GM18868 (cell line): ENCODE results near the gene TASP1.
"Not testable (repeated sequence)": the region's sequence is repeated elsewhere in the genome, so short reads cannot be mapped to it uniquely, and the experiment has no call there.

Experiments used
- ATAC-seq: cut with Tn5 transposase; IDR thresholded peaks from one replicate; pipeline ENCODE4 v1.9.1; 2021; ENCODE audit warnings: mild to moderate bottlenecking, moderate library complexity; ENCODE audit not compliant: unreplicated experiment

TASP1 gene, protein sequence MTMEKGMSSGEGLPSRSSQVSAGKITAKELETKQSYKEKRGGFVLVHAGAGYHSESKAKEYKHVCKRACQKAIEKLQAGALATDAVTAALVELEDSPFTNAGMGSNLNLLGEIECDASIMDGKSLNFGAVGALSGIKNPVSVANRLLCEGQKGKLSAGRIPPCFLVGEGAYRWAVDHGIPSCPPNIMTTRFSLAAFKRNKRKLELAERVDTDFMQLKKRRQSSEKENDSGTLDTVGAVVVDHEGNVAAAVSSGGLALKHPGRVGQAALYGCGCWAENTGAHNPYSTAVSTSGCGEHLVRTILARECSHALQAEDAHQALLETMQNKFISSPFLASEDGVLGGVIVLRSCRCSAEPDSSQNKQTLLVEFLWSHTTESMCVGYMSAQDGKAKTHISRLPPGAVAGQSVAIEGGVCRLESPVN

DNA sequence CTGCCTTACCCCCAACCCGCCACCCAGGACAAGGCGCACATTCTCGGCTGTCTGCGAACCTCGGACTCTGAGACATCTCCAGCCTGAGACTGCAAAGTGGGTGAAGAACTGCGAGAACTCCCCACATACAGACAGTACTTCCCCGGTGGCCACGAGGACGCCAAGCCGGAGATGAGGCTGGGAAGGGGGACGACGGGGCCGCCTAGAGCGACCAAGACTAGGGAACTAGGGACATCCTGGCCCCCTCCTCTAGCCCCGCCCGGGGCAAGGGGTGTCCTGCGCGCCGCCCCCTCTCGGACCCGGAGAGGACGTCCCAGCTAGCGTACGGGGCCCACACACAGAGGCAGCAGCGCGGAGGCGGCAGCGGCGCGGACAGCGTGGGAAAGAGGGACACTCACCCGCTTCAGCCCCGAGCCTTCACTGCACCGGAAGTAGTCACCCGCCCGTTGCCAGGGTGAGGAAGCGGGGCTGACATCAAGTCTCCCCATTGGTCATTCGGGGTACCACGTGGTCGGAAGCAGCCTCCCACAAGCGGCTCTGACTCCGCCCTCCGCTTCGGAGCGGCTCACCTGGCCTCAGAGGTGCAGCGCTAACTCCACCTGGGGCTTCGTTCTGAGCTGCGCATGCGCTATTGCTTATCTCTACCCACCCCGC, at the start of gene TASP1:
TASP1 (minus strand) TSS at position 437 of the 654 bp plus-strand sequence. CDS start 8,854 bp downstream, outside the sequence.
- peak; percentile 100 for ATAC-seq

DNA sequence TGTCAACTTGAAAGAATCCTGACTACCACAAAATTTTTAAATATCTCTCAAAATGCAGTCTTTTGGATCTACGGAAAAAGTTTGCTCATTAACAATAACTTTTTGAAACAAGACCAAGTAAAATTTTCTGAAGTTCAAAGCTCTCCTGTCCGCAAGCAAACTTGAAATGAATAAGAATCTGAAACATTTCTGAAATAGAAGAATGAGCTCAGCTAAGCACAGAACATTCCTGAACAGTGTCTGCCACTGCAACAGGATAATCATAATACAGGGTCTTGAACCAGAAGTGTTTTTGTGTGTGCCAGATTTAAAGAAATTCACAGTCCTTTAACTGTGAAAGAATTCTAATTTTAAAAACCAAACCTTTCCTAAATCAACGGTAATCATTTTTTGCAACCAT, 49.1 kb upstream of the TASP1 start:
- no peak for ATAC-seq

DNA sequence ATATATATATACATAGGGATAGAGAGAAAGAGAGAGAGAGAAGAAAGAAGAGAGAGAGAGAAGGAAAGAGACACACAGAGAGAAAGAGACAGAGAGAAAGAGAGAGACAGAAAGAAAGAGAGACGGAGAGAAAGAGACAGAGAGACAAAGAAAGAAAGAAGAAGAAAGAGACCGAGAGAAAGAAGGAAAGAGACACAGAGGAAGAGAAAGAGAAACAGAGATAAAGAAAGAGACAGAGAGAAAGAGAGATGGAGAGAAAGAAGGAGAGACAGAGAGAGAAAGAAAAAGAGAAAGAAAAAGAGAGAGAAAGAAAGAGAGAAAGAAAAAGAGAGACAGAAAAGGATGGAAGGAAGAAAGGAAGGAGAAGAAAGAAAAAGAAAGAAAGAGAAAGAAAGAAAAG, 46.9 kb upstream of the TASP1 start:
- no peak for ATAC-seq

DNA sequence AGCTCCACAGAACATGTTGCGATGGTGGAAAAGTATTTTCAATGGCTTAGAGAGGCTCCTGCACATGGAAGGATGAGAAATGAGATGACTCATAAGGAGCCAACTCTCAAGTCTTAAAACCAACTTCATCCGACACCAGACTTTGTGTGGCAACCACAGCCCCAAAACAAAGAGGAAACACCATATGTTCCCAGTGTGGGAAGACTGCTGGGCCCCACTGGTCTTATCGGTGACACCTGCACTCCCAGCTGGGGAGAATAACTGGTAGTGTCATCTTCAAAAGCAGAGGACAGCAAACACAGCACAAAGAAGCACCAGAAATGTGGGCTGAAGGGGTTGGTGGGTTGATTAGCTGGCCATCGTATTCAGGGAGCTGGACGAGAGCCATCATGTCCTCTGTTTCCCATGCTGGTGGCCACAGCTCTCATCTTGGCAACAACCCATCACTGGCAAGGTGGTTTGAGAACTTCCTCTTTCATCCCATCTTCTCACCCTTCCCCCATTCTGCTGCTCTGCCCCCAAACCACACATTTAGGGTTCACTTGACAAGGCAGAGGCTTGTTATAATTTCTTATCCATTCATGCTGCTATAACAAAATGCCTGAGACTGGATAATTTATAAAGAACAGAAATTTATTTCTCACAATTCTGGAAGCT, 46.0 kb upstream of the TASP1 start:
- peak; percentile 79 for ATAC-seq

DNA sequence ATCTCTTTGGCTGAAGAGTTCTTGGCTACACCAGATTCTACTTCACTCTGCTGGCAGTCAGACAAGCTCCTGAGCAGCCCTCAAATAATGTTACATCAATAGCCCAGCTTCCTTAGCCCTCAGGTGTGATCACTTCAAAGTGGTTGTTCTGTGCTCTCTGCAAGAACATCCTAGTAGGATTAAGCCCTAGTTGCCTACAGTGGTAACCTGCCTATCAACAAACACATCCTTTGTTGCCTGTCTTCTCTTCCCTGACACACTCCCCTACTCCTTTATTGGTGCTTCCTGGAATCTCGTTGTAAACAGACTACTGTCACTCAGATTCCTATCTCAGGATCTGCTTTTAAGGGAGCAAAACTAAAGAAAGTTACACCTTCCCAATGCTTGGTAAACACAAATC, 45.1 kb upstream of the TASP1 start:
- no peak for ATAC-seq

DNA sequence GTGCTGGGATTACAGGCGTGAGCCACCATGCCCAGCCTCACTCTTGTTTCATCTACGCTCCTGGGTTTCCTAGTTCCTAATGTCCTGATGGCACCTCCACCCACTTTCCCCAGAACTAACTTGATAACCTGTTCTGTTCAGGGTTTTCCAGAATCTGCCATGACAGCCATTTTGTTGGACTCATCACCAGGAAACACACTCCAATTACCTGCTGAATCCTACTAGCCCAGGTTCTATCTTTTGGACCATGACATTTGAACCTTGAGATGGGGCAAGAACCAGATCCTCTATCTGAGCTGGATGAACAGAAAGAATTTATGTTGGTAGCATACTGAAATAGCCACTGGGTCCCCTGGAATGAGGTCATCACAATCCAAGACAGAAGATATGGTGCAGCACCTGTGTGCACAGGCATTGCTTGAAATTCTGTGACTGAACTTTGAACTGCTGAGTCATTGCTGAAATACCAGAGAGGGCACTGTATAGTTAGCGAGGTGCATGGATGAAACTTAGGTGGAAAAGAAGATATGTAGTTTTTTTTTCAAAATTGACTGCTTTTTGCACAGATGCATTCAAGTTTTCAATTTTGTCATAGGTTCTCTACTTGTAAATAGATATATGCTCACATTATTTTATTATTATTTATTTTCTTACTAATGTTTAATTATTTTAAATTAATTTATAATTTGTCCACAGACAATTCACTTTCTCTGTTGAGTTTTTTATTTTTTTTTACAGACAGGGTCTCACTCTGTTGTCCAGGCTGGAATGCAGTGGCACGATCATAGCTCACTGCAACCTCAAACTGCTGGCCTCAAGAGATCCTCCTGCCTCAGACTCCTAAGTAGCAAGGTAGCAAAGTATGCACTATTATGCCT, 42.8 kb upstream of the TASP1 start:
- peak; percentile 86 for ATAC-seq

DNA sequence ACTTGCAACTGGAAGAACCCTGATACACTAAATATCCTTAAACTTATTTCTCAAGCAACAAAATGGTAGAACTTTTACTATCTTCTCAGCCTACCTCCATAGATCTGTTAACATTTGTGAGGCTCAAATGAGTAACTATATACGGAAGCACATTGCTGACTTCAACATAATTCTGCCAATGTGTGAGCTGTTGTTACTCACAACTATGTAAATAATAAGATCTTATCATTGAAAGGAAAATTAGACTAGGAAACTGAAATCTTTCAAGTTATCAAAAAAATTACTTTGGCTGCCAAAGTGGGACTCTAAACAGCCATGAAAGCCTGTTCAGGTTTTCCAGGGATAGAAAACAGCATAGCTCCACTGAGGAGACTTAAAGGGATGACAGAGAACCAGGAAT, 40.2 kb upstream of the TASP1 start:
- ATAC-seq, result no peak

DNA sequence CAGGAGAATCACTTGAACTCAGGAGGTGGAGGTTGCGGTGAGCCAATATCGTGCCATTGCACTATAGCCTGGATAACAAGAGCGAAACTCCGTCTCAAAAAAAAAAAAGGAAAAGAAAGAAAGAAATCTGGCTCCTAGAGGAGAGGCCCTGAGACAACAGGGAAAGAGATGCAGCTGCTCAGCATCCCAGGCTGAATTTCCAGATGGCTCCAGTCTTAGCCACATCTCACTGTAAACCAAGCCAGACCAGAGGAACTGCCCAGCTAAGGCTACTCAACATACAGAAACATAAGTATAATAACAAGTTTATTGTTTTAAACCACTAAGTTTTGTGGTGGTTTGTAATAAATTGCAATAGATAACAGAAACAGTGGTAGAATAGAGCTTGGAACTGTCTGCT, 38.5 kb upstream of the TASP1 start:
- no peak for ATAC-seq

DNA sequence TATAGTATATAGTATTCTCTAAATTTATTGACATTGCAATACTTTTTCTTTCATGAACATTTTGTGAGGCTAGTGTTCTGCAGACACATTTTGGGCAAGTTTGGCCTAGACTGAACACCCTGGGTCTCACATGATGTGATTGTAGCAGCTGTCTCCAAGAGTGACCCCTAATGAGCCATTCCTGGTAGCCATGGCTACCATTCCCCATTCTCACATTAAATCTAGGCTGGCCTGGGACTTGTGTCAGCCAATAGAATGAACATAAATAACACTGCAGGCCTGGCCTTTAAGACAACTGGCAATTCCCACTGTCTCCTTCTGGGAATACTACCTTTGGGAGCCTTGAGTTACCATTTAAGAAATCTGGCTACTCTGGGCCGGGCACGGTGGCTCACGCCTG, 38.0 kb upstream of the TASP1 start:
- no peak for ATAC-seq

DNA sequence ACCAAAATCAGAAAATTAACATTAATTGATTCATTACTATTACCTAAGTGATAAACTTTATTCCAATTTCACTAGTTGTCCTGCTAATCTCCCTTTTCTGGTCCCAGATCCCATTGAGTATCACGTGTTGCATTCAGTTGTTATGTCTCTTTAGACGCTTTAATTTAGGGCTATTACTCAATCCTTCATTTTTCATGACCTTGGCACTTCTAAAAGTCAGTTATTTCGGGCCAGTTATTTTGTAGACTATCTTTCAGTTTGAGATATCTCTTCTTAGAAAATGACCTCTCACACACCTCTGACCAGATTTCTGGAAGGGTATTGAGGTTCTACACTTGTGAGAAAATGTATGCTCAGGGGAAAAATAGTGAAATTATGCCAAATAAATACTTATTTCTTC, 34.0 kb upstream of the TASP1 start:
- no peak for ATAC-seq

DNA sequence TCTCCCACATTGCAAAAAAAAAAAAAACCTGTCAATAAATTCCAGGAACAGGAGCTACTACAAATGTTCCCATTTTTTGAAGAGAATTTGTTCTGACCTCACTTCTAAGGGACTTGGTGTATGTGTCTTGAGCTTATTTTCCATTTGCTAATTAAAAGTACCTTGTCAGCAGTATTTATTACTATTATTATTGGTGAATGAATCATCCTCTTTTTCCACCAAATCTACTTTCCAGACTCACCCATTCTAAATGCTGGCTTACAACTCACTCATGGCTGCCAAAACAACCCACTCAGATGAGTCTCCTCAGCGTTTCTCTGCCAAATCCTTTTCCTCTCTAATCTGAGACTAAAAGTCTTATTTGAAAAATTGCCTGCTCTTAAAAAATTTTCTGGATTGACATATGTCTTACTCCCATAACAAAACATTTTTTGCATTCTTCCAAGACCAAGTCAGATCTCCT, 33.2 kb upstream of the TASP1 start:
- ATAC-seq, result no peak

DNA sequence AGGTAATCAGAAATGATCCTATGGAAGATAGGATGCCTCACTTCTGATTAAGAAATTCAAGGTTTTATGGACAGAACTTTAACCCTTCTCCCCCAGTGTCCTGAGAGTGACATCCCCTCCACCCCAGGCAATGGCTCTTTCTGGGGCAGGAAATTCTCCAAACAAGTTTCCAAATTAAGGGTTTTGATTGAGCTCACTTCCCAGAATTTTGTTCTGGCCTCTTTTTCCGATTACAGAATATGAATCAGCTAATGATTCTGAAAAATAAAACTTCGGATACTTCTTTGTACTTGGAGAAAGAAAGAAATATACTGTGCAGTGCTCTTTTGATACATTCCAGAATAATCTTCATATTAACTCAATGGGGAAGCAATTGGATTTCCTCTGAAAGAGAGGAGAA, 32.8 kb upstream of the TASP1 start:
- ATAC-seq, result no peak

DNA sequence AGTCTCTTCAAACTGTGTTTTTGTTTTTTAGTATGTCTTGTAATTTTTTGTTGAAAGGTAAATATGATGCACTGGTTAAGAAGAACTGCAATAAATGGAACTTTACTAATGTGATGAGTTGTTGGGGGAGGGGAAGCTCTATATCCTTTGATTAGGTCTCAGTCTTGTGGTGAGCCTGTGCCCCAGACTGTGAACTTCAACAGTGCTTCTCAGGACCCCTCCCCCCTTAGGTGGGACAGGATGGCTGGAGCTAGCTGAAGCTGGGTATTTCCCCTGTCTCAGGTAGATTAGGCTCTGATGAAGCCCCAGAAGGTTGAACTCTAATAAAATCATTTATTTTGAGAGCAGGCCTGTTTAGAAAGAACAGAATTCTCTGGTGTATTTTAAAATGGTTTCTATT, 31.4 kb upstream of the TASP1 start:
- ATAC-seq, result peak; percentile 81

DNA sequence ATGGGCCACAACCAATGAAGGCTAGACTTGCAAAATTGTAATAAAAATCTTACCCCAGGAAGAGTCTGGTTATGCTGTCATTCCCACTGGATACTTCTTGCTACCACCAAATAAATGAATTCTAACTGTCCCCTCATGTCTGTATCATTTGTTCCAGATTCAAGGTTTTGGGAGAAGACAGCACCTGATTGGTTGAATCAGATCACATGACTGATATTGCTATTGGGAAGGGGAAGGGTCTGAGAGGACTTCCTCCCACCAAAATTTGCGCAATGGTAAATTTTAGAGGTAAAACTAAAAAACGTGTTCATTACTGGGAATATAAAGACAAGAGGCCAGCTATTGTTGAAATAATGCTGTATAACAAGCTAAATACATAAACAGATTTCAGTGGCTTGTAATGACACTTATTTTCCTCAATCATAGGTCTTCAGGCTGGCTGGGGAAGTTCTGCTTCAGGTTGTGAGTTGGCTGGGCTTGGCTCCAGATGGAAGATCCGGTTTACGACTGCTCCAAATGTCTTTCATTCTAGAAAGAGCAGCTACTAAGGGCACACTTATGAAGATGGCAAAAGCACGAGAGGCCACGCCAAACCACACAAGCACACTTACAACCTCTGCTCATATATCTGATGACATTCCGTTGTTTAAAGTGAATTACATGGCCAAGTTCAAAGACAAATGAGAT, 27.1 kb upstream of the TASP1 start:
- ATAC-seq, result no peak

DNA sequence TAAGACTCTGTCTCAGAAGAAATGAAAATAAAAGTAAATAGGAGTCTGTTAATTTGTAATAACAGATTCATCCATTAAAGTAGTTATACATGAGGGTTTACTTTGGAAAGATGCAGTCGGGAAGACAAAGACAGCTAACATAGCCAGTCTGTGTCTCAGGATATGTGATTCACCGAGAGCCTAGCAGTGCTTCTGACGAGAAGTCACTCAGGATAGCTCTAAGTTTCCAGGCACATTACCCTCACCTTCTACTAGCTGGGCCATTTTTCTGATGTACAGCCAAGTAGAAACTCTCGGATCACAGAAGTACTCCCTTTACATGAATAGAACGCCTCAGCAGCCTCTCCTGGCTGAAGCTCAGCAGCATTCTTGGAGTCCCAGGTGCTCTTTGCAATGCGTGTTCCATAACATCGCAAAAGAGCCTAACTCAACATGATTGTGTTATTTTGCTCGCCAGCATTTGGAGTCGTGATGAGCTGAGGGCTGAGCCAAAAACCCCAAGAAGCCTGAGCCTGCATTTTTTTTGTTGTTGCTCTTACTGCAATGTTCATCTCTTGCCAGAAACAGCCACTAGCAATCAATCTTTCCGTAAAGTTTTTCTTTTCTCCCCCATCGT, 22.4 kb upstream of the TASP1 start:
- no peak for ATAC-seq

DNA sequence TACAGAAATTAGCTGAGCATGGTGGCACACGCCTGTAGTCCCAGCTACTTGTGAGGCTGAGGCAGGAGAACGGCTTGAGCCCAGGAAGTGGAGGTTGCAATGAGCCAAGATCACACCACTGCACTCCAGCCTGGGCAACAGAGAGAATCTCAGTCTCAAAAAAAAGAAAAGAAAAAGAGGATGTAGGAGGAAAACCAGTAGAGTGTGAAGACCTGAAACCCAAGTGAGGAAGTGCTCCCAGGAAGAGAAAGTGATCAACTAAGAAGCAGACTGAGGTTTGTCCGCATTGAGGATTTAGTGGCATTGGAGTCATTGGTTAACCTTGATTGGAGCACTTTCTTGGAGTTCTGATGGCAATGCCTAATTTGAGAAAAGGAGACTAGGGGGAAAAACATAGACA, 20.6 kb upstream of the TASP1 start:
- peak; percentile 92 for ATAC-seq

DNA sequence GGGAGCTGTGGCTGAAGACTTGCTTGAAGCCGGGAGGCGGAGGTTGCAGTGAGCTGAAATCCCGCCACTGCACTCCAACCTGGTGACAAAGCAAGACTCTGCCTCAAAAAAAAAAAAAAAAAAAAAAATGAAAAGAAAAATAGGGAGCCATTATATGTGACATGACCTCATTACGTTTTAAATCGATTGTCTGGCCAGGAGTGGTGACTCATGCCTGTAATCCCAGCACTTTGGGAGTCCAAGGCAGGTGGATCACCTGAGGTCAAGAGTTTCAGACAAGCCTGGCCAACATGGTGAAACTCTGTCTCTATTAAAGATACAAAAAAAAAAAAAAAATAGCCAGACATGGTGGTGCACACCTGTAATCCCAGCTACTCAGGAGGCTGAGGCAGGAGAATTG, 19.3 kb upstream of the TASP1 start:
- not testable (repeated sequence) for ATAC-seq

DNA sequence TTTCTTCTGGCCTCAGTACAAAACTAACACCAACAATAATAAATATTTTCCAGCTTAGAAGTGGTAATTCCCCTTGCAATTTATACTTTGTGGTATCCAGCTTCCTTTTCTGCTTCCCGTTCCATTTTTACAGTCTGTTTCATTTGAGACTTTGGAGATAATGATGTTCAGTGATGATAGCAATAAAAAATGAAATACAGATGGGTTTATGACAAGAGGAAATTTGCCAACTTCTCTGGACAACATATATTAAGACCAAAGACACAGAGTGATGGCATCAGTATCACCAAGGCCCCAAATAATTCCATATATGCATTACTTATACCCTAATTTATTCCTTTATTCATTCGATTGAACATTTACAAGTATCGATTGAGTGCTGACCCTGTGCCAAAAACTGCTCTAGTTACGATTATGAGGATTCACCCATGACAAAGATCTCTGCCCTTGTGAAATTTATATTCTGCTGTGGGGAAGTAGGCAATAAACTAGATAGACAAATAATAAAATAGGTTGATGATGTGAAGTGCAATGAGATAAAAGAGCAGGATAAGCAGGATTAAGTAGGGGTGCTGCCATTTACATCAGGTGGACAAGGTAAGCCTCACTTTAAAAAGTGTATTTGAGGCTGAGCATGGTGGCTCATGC, 18.1 kb upstream of the TASP1 start:
- no peak for ATAC-seq

DNA sequence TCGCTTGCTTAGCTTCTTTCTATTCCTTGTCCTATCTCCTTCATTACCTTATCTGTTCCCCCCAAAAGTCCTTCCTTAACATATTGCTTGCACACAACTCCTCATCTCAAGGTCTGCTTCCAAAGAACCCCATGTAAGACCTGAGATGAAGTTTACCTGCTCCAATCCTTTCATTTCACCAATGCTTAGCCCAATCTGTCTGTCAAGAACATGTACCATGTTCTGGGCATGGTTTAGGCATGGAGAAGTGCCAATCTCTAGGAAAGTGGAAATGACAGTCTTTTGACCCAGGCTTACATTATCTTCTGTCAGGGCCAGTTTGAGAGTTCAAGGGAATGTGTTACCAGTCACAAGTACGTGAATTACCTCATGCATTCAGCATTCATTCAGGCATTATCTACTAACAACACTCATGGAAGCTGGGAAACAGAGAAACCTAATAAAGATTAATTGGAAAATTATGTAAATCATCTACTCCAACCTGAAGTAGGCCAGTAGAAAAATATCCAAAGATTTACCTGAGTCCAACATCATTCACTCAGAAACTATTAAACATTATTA, 15.8 kb upstream of the TASP1 start:
- ATAC-seq, result no peak
